Neuronal stem cell (in vitro differentiated cells): ENCODE data around the gene SRPRA.

ENCODE experiments used
- DNase-seq: peaks from one replicate; pipeline ENCODE4 v3.0.0-alpha.2; 2013; ENCODE audit warnings: low spot score
- H2AFZ ChIP-seq: one replicate; pipeline ENCODE4 v1.6.1; 2013; ENCODE audit warnings: mild to moderate bottlenecking, low read length, inconsistent platforms
- H2AK5ac ChIP-seq: 2 replicates; pipeline ENCODE4 v1.6.1; 2013; ENCODE audit warnings: low read depth, mild to moderate bottlenecking, inconsistent platforms, low read length, moderate library complexity, mixed read lengths
- H2BK120ac ChIP-seq: 2 replicates; pipeline ENCODE4 v1.6.1; 2013; ENCODE audit warnings: low read depth, mild to moderate bottlenecking, inconsistent platforms, low read length, moderate library complexity, mixed read lengths
- H2BK12ac ChIP-seq: one replicate; pipeline ENCODE4 v1.6.1; 2013; ENCODE audit warnings: low read length, inconsistent platforms
- H2BK15ac ChIP-seq: 2 replicates; pipeline ENCODE4 v1.6.1; 2013; ENCODE audit warnings: mild to moderate bottlenecking, low read length, inconsistent platforms, mixed read lengths
- H2BK5ac ChIP-seq: one replicate; pipeline ENCODE4 v1.6.1; 2013; ENCODE audit warnings: inconsistent platforms, mild to moderate bottlenecking, low read length, moderate library complexity
- H3K14ac ChIP-seq: one replicate; pipeline ENCODE4 v1.6.1; 2013; ENCODE audit warnings: low read length, inconsistent platforms
- H3K18ac ChIP-seq: 2 replicates; pipeline ENCODE4 v1.6.1; 2013; ENCODE audit warnings: low read length, inconsistent platforms
- H3K23ac ChIP-seq: 2 replicates; pipeline ENCODE4 v1.6.1; 2013; ENCODE audit warnings: low read depth, mild to moderate bottlenecking, mixed read lengths, low read length, inconsistent platforms; ENCODE audit not compliant: poor library complexity
- H3K27ac ChIP-seq: replicated peaks from 3 replicates; pipeline ENCODE4 v1.5.1; 2013; ENCODE audit warnings: low read length, inconsistent platforms
- H3K27me3 ChIP-seq, 3 experiments: 2 replicates each; pipeline ENCODE4 v1.6.1; 2013; ENCODE audit warnings: low read length in 3 of 3, mild to moderate bottlenecking in 2 of 3, inconsistent platforms in 1 of 3, low read depth in 1 of 3, mixed read lengths in 1 of 3, moderate library complexity in 1 of 3; ENCODE audit not compliant: control insufficient read depth in 3 of 3, insufficient read depth in 3 of 3
- H3K36me3 ChIP-seq, 2 donors: replicated peaks in 1 of 2; 2 replicates each; pipeline ENCODE4 v1.6.1; 2013; ENCODE audit warnings: low read length in 2 of 2; ENCODE audit not compliant: control insufficient read depth in 2 of 2, insufficient read depth in 2 of 2
- H3K4ac ChIP-seq: 2 replicates; pipeline ENCODE4 v1.6.1; 2013; ENCODE audit warnings: inconsistent platforms, mild to moderate bottlenecking, low read length, moderate library complexity
- H3K4me1 ChIP-seq, 2 donors: 1 replicate in 1 of 2; 2 replicates in 1 of 2; pipeline ENCODE4 v1.6.1; 2013; ENCODE audit warnings: low read length in 2 of 2, low read depth in 1 of 2; ENCODE audit not compliant: control insufficient read depth in 2 of 2, insufficient read depth in 1 of 2
- H3K4me2 ChIP-seq: one replicate; pipeline ENCODE4 v1.6.1; 2013; ENCODE audit warnings: mild to moderate bottlenecking, low read length, inconsistent platforms; ENCODE audit not compliant: insufficient read depth, poor library complexity, severe bottlenecking
- H3K4me3 ChIP-seq, 2 donors: 2 replicates each; pipeline ENCODE4 v1.5.1; 2013; ENCODE audit warnings: low read length in 2 of 2, mild to moderate bottlenecking in 2 of 2, inconsistent platforms in 1 of 2, moderate library complexity in 1 of 2
- H3K79me1 ChIP-seq: one replicate; pipeline ENCODE4 v1.6.1; 2013; ENCODE audit warnings: low read depth, mild to moderate bottlenecking, inconsistent platforms, low read length, moderate library complexity
- H3K9ac ChIP-seq: one replicate; pipeline ENCODE4 v1.6.1; 2013; ENCODE audit warnings: mild to moderate bottlenecking, low read depth, low read length, inconsistent platforms; ENCODE audit not compliant: poor library complexity
- H3K9me3 ChIP-seq, 2 donors: replicated peaks in 1 of 2; 2 replicates each; pipeline versions ENCODE3 to v1.6.1; 2013; ENCODE audit warnings: low read length in 2 of 2, mild to moderate bottlenecking in 2 of 2, inconsistent platforms in 1 of 2, low read depth in 1 of 2, mixed read lengths in 1 of 2, moderate library complexity in 1 of 2; ENCODE audit not compliant: control insufficient read depth in 2 of 2, insufficient read depth in 1 of 2
- H4K8ac ChIP-seq: one replicate; pipeline ENCODE4 v1.6.1; 2013; ENCODE audit warnings: low read depth, mild to moderate bottlenecking, inconsistent platforms, low read length, moderate library complexity
- H4K91ac ChIP-seq: one replicate; pipeline ENCODE4 v1.6.1; 2013; ENCODE audit warnings: low read length, low read depth, mild to moderate bottlenecking, inconsistent platforms; ENCODE audit not compliant: poor library complexity
- WGBS, 2 donors: extraction: QIAGEN DNeasy Blood & Tissue Kit; methylation state at CpG; one replicate each; pipeline ENCODE4 v1.1.7; 2013; ENCODE audit warnings: missing lambda C conversion rate in 2 of 2, mixed read lengths in 1 of 2; ENCODE audit not compliant: insufficient read length in 2 of 2, insufficient replicate concordance in 1 of 2; ENCODE audit errors: extremely low coverage in 2 of 2; 5-methylcytosine and 5-hydroxymethylcytosine counted together

The SRPRA gene

GRCh38 chr11:126280595-126280994 is 11.9 kb upstream of the SRPRA start:
- H3K4me1 ChIP-seq, result peaks cover 5 to 7% of the 10 kb centered on the region in 2 donors

GRCh38 chr11:126279191-126279590 is 10.5 kb upstream of the SRPRA start:
- no peak overlapping the region for H2BK15ac ChIP-seq

More at GRCh38 chr11:126280595-126280994, 11.9 kb upstream of the SRPRA start:
- Histone ChIP-seq H3K79me1 (no peaks in the 10 kb centered on the region), H4K91ac (no peak overlapping the region), H3K4ac (no peak overlapping the region), H3K27me3 (peaks cover 0 to 2% (median 0%) of the 10 kb centered on the region in 3 experiments), H3K27ac (no peak overlapping the region), H2BK15ac (no peak overlapping the region), H3K23ac (no peak overlapping the region), H4K8ac (no peak overlapping the region), H3K9me3 (no peaks in the 10 kb centered on the region), H2AFZ (no peak overlapping the region), H2AK5ac (no peak overlapping the region), H2BK5ac (no peak overlapping the region), H3K4me2 (no peak overlapping the region), H3K9ac (no peak overlapping the region), H2BK12ac (no peak overlapping the region), H3K4me3 (no peak overlapping the region), H2BK120ac (no peak overlapping the region), H3K14ac (no peak overlapping the region), H3K36me3 (peaks cover 16 to 36% of the 10 kb centered on the region in 2 donors), H3K18ac (no peak overlapping the region)
- WGBS, 2 donors, result no CpG with 5 or more reads among the region's 5 CpGs
- no peak for DNase-seq

GRCh38 chr11:126277780-126278179 is 9.1 kb upstream of the SRPRA start:
- no CpG with 5 or more reads among the region's 4 CpGs for WGBS, 2 donors
- H2AK5ac ChIP-seq, result no peak overlapping the region
- no peak overlapping the region for H4K91ac ChIP-seq
- no peaks in the 10 kb centered on the region for H3K79me1 ChIP-seq
- H3K23ac ChIP-seq, result no peak overlapping the region
- H3K4me1 ChIP-seq, result peaks cover 3 to 5% of the 10 kb centered on the region in 2 donors
- no peak overlapping the region for H3K4ac ChIP-seq
- no peaks in the 10 kb centered on the region for H3K9me3 ChIP-seq
- no peak overlapping the region for H3K4me3 ChIP-seq
- no peak overlapping the region for H4K8ac ChIP-seq
- no peak overlapping the region for H3K9ac ChIP-seq
- H2BK15ac ChIP-seq, result no peak overlapping the region
- H3K36me3 ChIP-seq, result peaks cover 37 to 62% of the 10 kb centered on the region in 2 donors
- H2BK120ac ChIP-seq, result no peak overlapping the region
- H3K4me2 ChIP-seq, result no peak overlapping the region
- no peak overlapping the region for H2BK5ac ChIP-seq
- no peak overlapping the region for H2AFZ ChIP-seq
- no peak overlapping the region for H3K18ac ChIP-seq
- no peak overlapping the region for H2BK12ac ChIP-seq
- no peak overlapping the region for H3K27ac ChIP-seq
- peaks cover 0 to 2% (median 0%) of the 10 kb centered on the region in 3 experiments for H3K27me3 ChIP-seq
- DNase-seq, result no peak
- H3K14ac ChIP-seq, result no peak overlapping the region

More at GRCh38 chr11:126279191-126279590, 10.5 kb upstream of the SRPRA start:
- Histone ChIP-seq H3K9ac (no peak overlapping the region), H3K79me1 (no peaks in the 10 kb centered on the region), H3K18ac (no peak overlapping the region), H2BK5ac (no peak overlapping the region), H2AK5ac (no peak overlapping the region), H2AFZ (no peak overlapping the region), H3K4me3 (no peak overlapping the region), H4K8ac (no peak overlapping the region), H2BK120ac (no peak overlapping the region), H3K23ac (no peak overlapping the region), H3K4me2 (no peak overlapping the region), H3K27me3 (peaks cover 0 to 2% (median 0%) of the 10 kb centered on the region in 3 experiments), H4K91ac (no peak overlapping the region), H3K14ac (no peak overlapping the region), H3K36me3 (peaks cover 26 to 48% of the 10 kb centered on the region in 2 donors), H3K4me1 (peaks cover 5 to 7% of the 10 kb centered on the region in 2 donors), H2BK12ac (no peak overlapping the region), H3K9me3 (no peaks in the 10 kb centered on the region), H3K27ac (no peak overlapping the region), H3K4ac (no peak overlapping the region)
- no CpG with 5 or more reads among the region's 8 CpGs for WGBS, 2 donors
- no peak for DNase-seq

- Histone ChIP-seq H3K18ac (no peak overlapping the region), H2BK120ac (no peak overlapping the region), H2BK5ac (no peak overlapping the region), H3K36me3 (peaks cover 37 to 66% of the 10 kb centered on the region in 2 donors), H4K91ac (no peak overlapping the region), H3K4me1 (peaks cover 3 to 5% of the 10 kb centered on the region in 2 donors), H3K23ac (no peak overlapping the region), H3K4me2 (no peak overlapping the region), H3K9me3 (no peaks in the 10 kb centered on the region), H2AK5ac (no peak overlapping the region), H3K27me3 (peaks cover 0 to 2% (median 0%) of the 10 kb centered on the region in 3 experiments), H2AFZ (no peak overlapping the region), H3K79me1 (no peaks in the 10 kb centered on the region), H3K14ac (no peak overlapping the region), H3K27ac (no peak overlapping the region), H3K9ac (no peak overlapping the region), H3K4me3 (no peak overlapping the region), H2BK15ac (no peak overlapping the region), H2BK12ac (no peak overlapping the region), H3K4ac (no peak overlapping the region), H4K8ac (no peak overlapping the region)
- DNase-seq, result no peak
- no CpG with 5 or more reads among the region's 11 CpGs for WGBS, 2 donors
Observed at GRCh38 chr11:126277322-126277721, 8.6 kb upstream of the SRPRA start.
